CD14-positive monocyte (primary cell): ENCODE measurements around the gene LY6G6D. TPM values are rescaled to one million over a fixed set of nuclear protein-coding genes. Genes with fewer than 3 reads are reported as not detected.
A peak's percentile ranks its signal among the peaks of the same experiment; 100 is the strongest.

Experiments
- DNase-seq, 3 donors: peaks; one replicate each; pipeline ENCODE4 v3.0.0-alpha.2; 2011 to 2022
- H2AFZ ChIP-seq: 2 replicates; pipeline ENCODE4 v1.6.0; 2012; ENCODE audit warnings: mild to moderate bottlenecking, low read depth, low read length, inconsistent platforms; ENCODE audit not compliant: insufficient read depth, poor library complexity, severe bottlenecking
- H3K27ac ChIP-seq, 2 donors: 1 replicate in 1 of 2; 2 replicates in 1 of 2; pipeline ENCODE4 v1.5.1; 2012 to 2013; ENCODE audit warnings: low read length in 2 of 2, control low read depth in 1 of 2, inconsistent platforms in 1 of 2, low read depth in 1 of 2, mild to moderate bottlenecking in 1 of 2
- H3K27me3 ChIP-seq, 2 donors: one replicate each; pipeline versions ENCODE4 v1.6.0 to v1.6.1; 2011 to 2013; ENCODE audit warnings: low read length in 2 of 2; ENCODE audit not compliant: control insufficient read depth in 2 of 2, insufficient read depth in 2 of 2
- H3K36me3 ChIP-seq, 2 donors: replicated peaks in 1 of 2; 1 replicate in 1 of 2; 2 replicates in 1 of 2; pipeline versions ENCODE4 v1.5.1 to v1.6.1; 2012 to 2013; ENCODE audit warnings: low read length in 2 of 2, control low read depth in 1 of 2, inconsistent platforms in 1 of 2, mild to moderate bottlenecking in 1 of 2; ENCODE audit not compliant: insufficient read depth in 2 of 2, control insufficient read depth in 1 of 2
- H3K4me1 ChIP-seq, 2 donors: 1 replicate in 1 of 2; 2 replicates in 1 of 2; pipeline versions ENCODE4 v1.5.1 to v1.6.1; 2012 to 2013; ENCODE audit warnings: low read length in 2 of 2, control low read depth in 1 of 2, inconsistent platforms in 1 of 2, mild to moderate bottlenecking in 1 of 2, moderate library complexity in 1 of 2; ENCODE audit not compliant: insufficient read depth in 2 of 2, control insufficient read depth in 1 of 2
- H3K4me2 ChIP-seq: replicated peaks from 2 replicates; pipeline ENCODE3; 2012; ENCODE audit warnings: low read length, moderate library complexity, mild to moderate bottlenecking; ENCODE audit not compliant: poor library complexity, severe bottlenecking; ENCODE audit errors: extremely low read depth
- H3K4me3 ChIP-seq, 3 experiments: fragments of 200-600 bp in 1 of 3; sonication (generic) in 1 of 3; replicated peaks in 1 of 3; 1 replicate in 2 of 3; 2 replicates in 1 of 3; pipeline ENCODE4 v1.5.1; 2011 to 2013; ENCODE audit warnings: low read length in 3 of 3, mild to moderate bottlenecking in 3 of 3, control low read depth in 2 of 3, low read depth in 2 of 3, inconsistent platforms in 1 of 3, moderate library complexity in 1 of 3
- H3K79me2 ChIP-seq: 2 replicates; pipeline ENCODE4 v1.6.0; 2012; ENCODE audit warnings: mild to moderate bottlenecking, control low read depth, inconsistent platforms, low read length, moderate library complexity; ENCODE audit not compliant: insufficient read depth
- H3K9ac ChIP-seq: 2 replicates; pipeline ENCODE4 v1.6.0; 2017; ENCODE audit warnings: low read length, mild to moderate bottlenecking; ENCODE audit not compliant: insufficient read depth, poor library complexity, severe bottlenecking
- H3K9me3 ChIP-seq, 2 donors: replicated peaks in 1 of 2; 1 replicate in 1 of 2; 2 replicates in 1 of 2; pipeline versions ENCODE4 v1.5.1 to v1.6.1; 2012 to 2013; ENCODE audit warnings: low read length in 2 of 2, control low read depth in 1 of 2; ENCODE audit not compliant: control insufficient read depth in 1 of 2, insufficient read depth in 1 of 2
- H4K20me1 ChIP-seq: 2 replicates; pipeline ENCODE4 v1.6.0; 2012; ENCODE audit warnings: mild to moderate bottlenecking, low read length, control low read depth, moderate library complexity; ENCODE audit not compliant: insufficient read depth
- H3K27ac Mint-ChIP-seq, 7 donors: one replicate each; pipeline ENCODE4 v1.8.0; 2020; ENCODE audit warnings: mild to moderate bottlenecking in 7 of 7, mixed read lengths in 7 of 7, moderate library complexity in 6 of 7, inconsistent platforms in 2 of 7
- H3K27me3 Mint-ChIP-seq, 3 donors: one replicate each; pipeline ENCODE4 v1.8.0; 2021 to 2022; ENCODE audit warnings: low read depth in 3 of 3, mild to moderate bottlenecking in 3 of 3, mixed read lengths in 3 of 3, moderate library complexity in 3 of 3, inconsistent platforms in 1 of 3
- H3K36me3 Mint-ChIP-seq, 2 donors: one replicate each; pipeline ENCODE4 v1.8.0; 2020; ENCODE audit warnings: mixed read lengths in 2 of 2, inconsistent platforms in 1 of 2, mild to moderate bottlenecking in 1 of 2
- H3K4me1 Mint-ChIP-seq: one replicate; pipeline ENCODE4 v1.8.0; 2020; ENCODE audit warnings: mild to moderate bottlenecking, mixed read lengths
- H3K4me3 Mint-ChIP-seq, 2 donors: one replicate each; pipeline ENCODE4 v1.8.0; 2020; ENCODE audit warnings: mild to moderate bottlenecking in 2 of 2, mixed read lengths in 2 of 2, moderate library complexity in 1 of 2
- H3K9me3 Mint-ChIP-seq, 7 donors: one replicate each; pipeline ENCODE4 v1.8.0; 2020 to 2022; ENCODE audit warnings: mixed read lengths in 7 of 7, mild to moderate bottlenecking in 6 of 7, moderate library complexity in 6 of 7, inconsistent platforms in 2 of 7
- WGBS: methylation state at CpG from one replicate; pipeline ENCODE4 v1.1.5; 2013; ENCODE audit warnings: missing lambda C conversion rate; ENCODE audit not compliant: insufficient coverage; 5-methylcytosine and 5-hydroxymethylcytosine counted together
- intact Hi-C, 2 donors: fragments of 100-400 bp; cut with micrococcal nuclease; formaldehyde crosslinking; loops; one replicate each; pipeline versions ENCODE4 v1.15.0 to v1.15.1; 2023
- polyA plus RNA-seq, 3 donors: library from polyadenylated mRNA; depleted of rRNA in 1 of 3; unstranded in 2 of 3; stranded (reverse) in 1 of 3; fragments of 300-500 nt in 2 of 3; fragments of >200 nt in 1 of 3; fragmentation: Illumina TruSeq in 2 of 3; gene quantifications; 1 replicate in 2 of 3; 2 replicates in 1 of 3; pipeline ENCODE4 v1.2.3, GENCODE V29; 2012 to 2021
- TF ChIP-seq, protein P1 (sequence below): fragments of 200-600 bp; IDR thresholded peaks from one replicate; pipeline ENCODE4 v1.8.0; 2022; ENCODE audit warnings: antibody characterized with exemption, mild to moderate bottlenecking

LY6G6D gene
- polyA plus RNA-seq, 3 donors = not detected

DNA sequence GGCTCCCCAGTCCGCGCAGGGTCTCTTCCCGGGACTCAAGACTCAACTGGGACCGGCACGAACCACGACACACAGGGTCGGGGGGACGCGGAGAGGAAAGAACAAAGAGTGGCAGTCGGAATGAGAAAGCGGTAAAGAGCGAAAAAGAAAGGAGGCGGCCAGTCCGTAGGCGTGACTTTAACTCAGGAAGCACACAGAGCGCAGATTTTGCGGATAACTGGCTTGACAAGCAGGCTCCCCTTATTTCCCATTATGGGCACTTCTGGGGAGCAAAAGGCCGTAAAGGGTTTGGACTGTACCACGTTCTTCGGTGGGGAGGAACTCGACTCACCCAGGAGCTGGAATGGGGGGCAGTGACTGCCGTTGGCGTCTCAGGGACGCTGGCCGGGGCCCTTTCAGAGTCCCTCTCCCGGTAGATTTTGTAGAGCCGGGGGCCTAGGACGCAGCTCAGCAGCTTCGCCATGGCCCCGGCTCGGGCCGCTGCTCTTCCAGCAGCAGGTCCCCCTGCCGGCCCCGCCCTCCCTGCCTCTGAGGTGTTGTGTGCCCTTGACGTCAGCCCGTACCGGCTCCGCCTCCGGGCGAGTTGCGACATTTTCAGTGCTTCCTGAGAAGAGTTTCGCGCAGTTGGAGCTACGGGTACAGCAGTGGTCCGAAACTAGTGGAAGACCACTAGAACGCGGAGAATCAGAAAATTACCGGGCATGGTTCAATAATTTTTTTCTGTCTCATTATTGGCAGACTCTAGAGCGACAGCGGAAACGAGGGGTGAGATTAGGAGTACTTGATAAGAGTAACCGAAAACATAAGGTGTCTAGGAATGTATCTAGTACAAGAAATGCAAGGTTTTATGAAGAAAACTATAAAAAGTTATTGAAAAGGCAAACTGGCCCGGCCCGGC is 12.1 kb upstream of the LY6G6D start, which contains the start of gene ABHD16A:
Gene ABHD16A (minus strand): TSS at position 506 of the 898 bp plus-strand sequence. CDS start 43 bp downstream, at position 463.
- Histone ChIP-seq H3K27me3 (no peaks in the 10 kb centered on the region), H3K4me2 (peak within 1 kb of the TSS; percentile 85), H3K36me3 (peaks cover 16 to 32% of the 10 kb centered on the region in 2 donors), H2AFZ (peak within 1 kb of the TSS; percentile 76), H3K9me3 (no peaks in the 10 kb centered on the region), H3K4me3 (peak within 1 kb of the TSS; percentile 92 to 98 (median 97)), H4K20me1 (peaks cover 24% of the 10 kb centered on the region), H3K79me2 (peaks cover 45% of the 10 kb centered on the region), H3K9ac (peak within 1 kb of the TSS; percentile 82), H3K27ac (peak within 1 kb of the TSS; percentile 94 to 96), H3K4me1 (peaks cover 20 to 26% of the 10 kb centered on the region in 2 donors)
- peak within 1 kb of the TSS; percentile 99 to 100 (median 99) for H3K27ac Mint-ChIP-seq
- TF ChIP-seq, protein P1, sequence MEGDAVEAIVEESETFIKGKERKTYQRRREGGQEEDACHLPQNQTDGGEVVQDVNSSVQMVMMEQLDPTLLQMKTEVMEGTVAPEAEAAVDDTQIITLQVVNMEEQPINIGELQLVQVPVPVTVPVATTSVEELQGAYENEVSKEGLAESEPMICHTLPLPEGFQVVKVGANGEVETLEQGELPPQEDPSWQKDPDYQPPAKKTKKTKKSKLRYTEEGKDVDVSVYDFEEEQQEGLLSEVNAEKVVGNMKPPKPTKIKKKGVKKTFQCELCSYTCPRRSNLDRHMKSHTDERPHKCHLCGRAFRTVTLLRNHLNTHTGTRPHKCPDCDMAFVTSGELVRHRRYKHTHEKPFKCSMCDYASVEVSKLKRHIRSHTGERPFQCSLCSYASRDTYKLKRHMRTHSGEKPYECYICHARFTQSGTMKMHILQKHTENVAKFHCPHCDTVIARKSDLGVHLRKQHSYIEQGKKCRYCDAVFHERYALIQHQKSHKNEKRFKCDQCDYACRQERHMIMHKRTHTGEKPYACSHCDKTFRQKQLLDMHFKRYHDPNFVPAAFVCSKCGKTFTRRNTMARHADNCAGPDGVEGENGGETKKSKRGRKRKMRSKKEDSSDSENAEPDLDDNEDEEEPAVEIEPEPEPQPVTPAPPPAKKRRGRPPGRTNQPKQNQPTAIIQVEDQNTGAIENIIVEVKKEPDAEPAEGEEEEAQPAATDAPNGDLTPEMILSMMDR = no peak
- H3K9me3 Mint-ChIP-seq = no peaks in the 10 kb centered on the region
- peak; percentile 96 to 97 (median 96) for DNase-seq
- peaks cover 16 to 31% of the 10 kb centered on the region in 2 donors for H3K36me3 Mint-ChIP-seq
- H3K4me3 Mint-ChIP-seq = peak within 1 kb of the TSS; percentile 98 to 100
- H3K27me3 Mint-ChIP-seq = peaks cover 0 to 1% (median 0%) of the 10 kb centered on the region in 3 donors
- intact Hi-C loops = loop anchor here in 1 of 2 donors (2.0 to 5.0 kb wide), 2 partner anchors 24 to 36 kb away; partner anchors contain the start of genes CSNK2B and LY6G5B
- WGBS = under 1% methylated on average over 53 of the region's 54 CpGs
- H3K4me1 Mint-ChIP-seq = peaks cover 23% of the 10 kb centered on the region

DNA sequence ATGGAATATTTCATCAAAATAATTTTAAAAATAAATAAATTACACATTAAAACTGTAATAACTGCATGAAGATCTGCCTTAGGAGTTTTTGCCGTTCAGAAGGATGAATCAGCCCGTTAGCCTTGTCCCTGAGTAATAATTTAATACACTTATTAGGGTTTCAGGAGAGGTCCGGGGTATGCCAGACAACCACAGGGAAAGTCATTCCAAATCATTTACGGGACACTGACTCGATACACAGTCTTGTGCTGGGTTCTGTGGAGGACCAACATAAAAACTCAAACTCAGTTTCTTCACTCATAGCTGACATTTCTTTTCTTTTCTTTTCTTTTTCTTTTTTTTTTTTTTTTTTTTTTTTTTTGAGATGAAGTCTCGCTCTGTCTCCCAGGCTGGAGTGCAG is 9.2 kb upstream of the LY6G6D start:
- Histone ChIP-seq H2AFZ (no peak overlapping the region), H3K4me3 (no peak overlapping the region), H3K36me3 (peaks cover 1 to 6% of the 10 kb centered on the region in 2 donors), H3K9ac (no peak overlapping the region), H3K79me2 (peaks cover 21% of the 10 kb centered on the region), H3K4me1 (peaks cover 25 to 34% of the 10 kb centered on the region in 2 donors), H3K4me2 (no peak overlapping the region), H4K20me1 (peaks cover 7% of the 10 kb centered on the region), H3K27ac (no peak overlapping the region), H3K9me3 (no peaks in the 10 kb centered on the region), H3K27me3 (no peaks in the 10 kb centered on the region)
- H3K4me3 Mint-ChIP-seq = no peak overlapping the region
- H3K4me1 Mint-ChIP-seq = peaks cover 30% of the 10 kb centered on the region
- no peak for DNase-seq
- H3K27me3 Mint-ChIP-seq = peaks cover 0 to 6% (median 1%) of the 10 kb centered on the region in 3 donors
- peaks cover 3 to 10% of the 10 kb centered on the region in 2 donors for H3K36me3 Mint-ChIP-seq
- intact Hi-C loops = no loop called here
- no CpG with 5 or more reads among the region's 6 CpGs for WGBS
- TF ChIP-seq, protein P1 = no peak
- no peak overlapping the region for H3K27ac Mint-ChIP-seq
- H3K9me3 Mint-ChIP-seq = no peaks in the 10 kb centered on the region
